HepG2 (cell line): Measurements from ENCODE around the gene PRDX5. TPM values are rescaled to one million over a fixed set of nuclear protein-coding genes. Genes with fewer than 3 reads are reported as not detected.

Experiments
- ISL2 ChIP-seq: sonication (generic); formaldehyde crosslinking; IDR thresholded peaks from 2 replicates; pipeline ENCODE4 v1.5.0; 2020; ENCODE audit warnings: missing genetic modification reagents
- MBNL3 ChIP-seq: fragments of 250-450 bp; sonication (Bioruptor Pico); conservative IDR thresholded peaks from 2 replicates; pipeline ENCODE4 v1.8.0; 2022; ENCODE audit warnings: mild to moderate bottlenecking, inconsistent platforms
- MXD4 ChIP-seq: IDR thresholded peaks from 2 replicates; pipeline ENCODE4 v1.6.1; 2016; ENCODE audit warnings: mild to moderate bottlenecking, missing biosample characterization, missing genetic modification reagents
- NR2F1 ChIP-seq, 2 experiments: fragments of 450-650 bp in 1 of 2; formaldehyde crosslinking in 1 of 2; IDR thresholded peaks; 2 replicates each; pipeline versions ENCODE4 v1.5.0 to v1.6.1; 2016 to 2020; ENCODE audit warnings: mild to moderate bottlenecking in 1 of 2, missing compliant biosample characterization in 1 of 2, missing genetic modification reagents in 1 of 2, moderate library complexity in 1 of 2
- TSC22D2 ChIP-seq: sonication (generic); formaldehyde crosslinking; IDR thresholded peaks from 2 replicates; pipeline ENCODE4 v1.5.1; 2020; ENCODE audit warnings: missing genetic modification reagents, mild to moderate bottlenecking, borderline replicate concordance
- ZNF30 ChIP-seq: sonication (generic); formaldehyde crosslinking; IDR thresholded peaks from 2 replicates; pipeline ENCODE4 v1.5.0; 2020; ENCODE audit warnings: mild to moderate bottlenecking, missing genetic modification reagents
- ZNF446 ChIP-seq: sonication (generic); formaldehyde crosslinking; IDR thresholded peaks from 2 replicates; pipeline ENCODE4 v1.5.0; 2020; ENCODE audit warnings: mild to moderate bottlenecking, missing genetic modification reagents
- ZNF883 ChIP-seq: sonication (generic); formaldehyde crosslinking; IDR thresholded peaks from 2 replicates; pipeline ENCODE4 v1.5.1; 2020; ENCODE audit warnings: mild to moderate bottlenecking, missing genetic modification reagents; ENCODE audit errors: not compliant biosample characterization
- polyA plus RNA-seq, 8 experiments: library from polyadenylated mRNA; depleted of rRNA in 3 of 8; stranded (reverse) in 7 of 8; unstranded in 1 of 8; fragments of >200 nt; fragmentation: Illumina TruSeq in 4 of 8; extraction: Trizol in 4 of 8; gene quantifications; 2 replicates each; pipeline versions ENCODE4 v1.2.1 to v1.2.3, GENCODE V29; 2011 to 2016; ENCODE audit warnings: low read depth in 4 of 8, missing spikeins in 1 of 8, mixed read lengths in 1 of 8; ENCODE audit not compliant: insufficient read depth in 1 of 8
- total RNA-seq, 5 experiments: library from RNA; depleted of rRNA; stranded (reverse); fragments of >200 nt; fragmentation: Illumina TruSeq; extraction: Trizol; gene quantifications; 2 replicates each; pipeline ENCODE4 v1.2.3, GENCODE V29; 2016; ENCODE audit warnings: low read depth in 1 of 5
- TF ChIP-seq, protein P1 (sequence below): sonication (generic); formaldehyde crosslinking; IDR thresholded peaks from 2 replicates; pipeline ENCODE4 v1.8.0; 2022; ENCODE audit warnings: missing genetic modification reagents, mild to moderate bottlenecking, moderate library complexity, borderline replicate concordance
- TF ChIP-seq, protein P2 (sequence below): sonication (generic); formaldehyde crosslinking; IDR thresholded peaks from 2 replicates; pipeline ENCODE4 v1.5.0; 2020; ENCODE audit warnings: missing genetic modification reagents
- TF ChIP-seq, protein P3 (sequence below): sonication (generic); formaldehyde crosslinking; IDR thresholded peaks from 2 replicates; pipeline ENCODE4 v1.8.1; 2023; ENCODE audit warnings: missing genetic modification reagents, inconsistent platforms, borderline replicate concordance
- TF ChIP-seq, protein P4 (sequence below): sonication (generic); formaldehyde crosslinking; IDR thresholded peaks from 2 replicates; pipeline ENCODE4 v1.4.0; 2020; ENCODE audit warnings: low read depth, mild to moderate bottlenecking, missing genetic modification reagents
- TF ChIP-seq, protein P5 (sequence below): fragments of 450-650 bp; IDR thresholded peaks from 2 replicates; pipeline ENCODE4 v1.6.1; 2017

The PRDX5 gene
- total and polyA plus RNA-seq, 2 of the 13 experiments (the other 11 are each of a cell fraction or from before 2014, with no cell fraction given), result 215 to 311 TPM

DNA sequence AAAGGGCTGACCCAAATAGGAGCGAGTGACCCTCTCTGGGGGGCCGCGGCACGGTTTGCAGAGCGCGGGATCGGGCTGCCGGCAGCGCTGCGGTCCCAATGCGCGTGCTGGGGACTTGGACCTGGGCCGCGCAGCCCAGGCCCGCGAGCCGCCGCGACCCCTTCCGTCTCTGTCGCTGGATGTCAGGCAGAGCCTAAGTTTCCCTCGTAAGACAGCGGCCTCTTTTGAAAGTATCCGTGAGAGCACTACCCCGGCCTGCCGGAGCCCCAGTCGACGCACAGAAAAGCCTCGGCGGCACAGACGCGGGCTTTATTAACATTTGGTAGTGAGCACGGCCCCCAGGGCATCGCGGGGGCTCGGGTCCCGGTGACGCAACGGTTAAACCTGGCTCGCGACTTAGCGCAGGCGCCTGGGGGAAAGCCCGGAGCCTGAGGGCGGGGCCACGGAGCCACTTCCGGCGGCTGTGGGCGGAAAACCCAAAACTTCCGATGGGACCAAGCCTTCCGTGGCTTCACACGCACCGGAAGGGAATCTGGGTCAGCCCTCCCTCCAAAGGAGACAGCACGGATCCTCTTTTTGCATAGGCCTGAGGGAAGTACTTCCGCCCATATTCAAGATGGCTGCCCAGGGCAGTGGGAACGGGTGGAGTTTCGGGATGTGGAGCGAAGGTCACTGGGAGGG, 48.2 kb upstream of the PRDX5 start (continued):
- TF ChIP-seq MXD4 (CRISPR knock-in tag) (peak; percentile 77), NR2F1 (CRISPR knock-in tag; IDR thresholded peaks at IDR 0.05) (0 out of 4 replicates have a peak, but pooled peaks of 1 of the 2 experiments have one; percentile 3), ZNF30 (CRISPR knock-in tag) (peak; percentile 54; the same call in 1 of the 2 replicates), ISL2 (CRISPR knock-in tag) (peak; percentile 29), TSC22D2 (peak; percentile 11; the same call in 1 of the 2 replicates), MBNL3 (no peak), ZNF446 (no peak), ZNF883 (CRISPR knock-in tag) (peak; percentile 59)
- TF ChIP-seq, protein P1, sequence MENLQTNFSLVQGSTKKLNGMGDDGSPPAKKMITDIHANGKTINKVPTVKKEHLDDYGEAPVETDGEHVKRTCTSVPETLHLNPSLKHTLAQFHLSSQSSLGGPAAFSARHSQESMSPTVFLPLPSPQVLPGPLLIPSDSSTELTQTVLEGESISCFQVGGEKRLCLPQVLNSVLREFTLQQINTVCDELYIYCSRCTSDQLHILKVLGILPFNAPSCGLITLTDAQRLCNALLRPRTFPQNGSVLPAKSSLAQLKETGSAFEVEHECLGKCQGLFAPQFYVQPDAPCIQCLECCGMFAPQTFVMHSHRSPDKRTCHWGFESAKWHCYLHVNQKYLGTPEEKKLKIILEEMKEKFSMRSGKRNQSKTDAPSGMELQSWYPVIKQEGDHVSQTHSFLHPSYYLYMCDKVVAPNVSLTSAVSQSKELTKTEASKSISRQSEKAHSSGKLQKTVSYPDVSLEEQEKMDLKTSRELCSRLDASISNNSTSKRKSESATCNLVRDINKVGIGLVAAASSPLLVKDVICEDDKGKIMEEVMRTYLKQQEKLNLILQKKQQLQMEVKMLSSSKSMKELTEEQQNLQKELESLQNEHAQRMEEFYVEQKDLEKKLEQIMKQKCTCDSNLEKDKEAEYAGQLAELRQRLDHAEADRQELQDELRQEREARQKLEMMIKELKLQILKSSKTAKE (CRISPR knock-in tag), result no peak; the same call in 1 of the 2 replicates
- TF ChIP-seq, protein P2, sequence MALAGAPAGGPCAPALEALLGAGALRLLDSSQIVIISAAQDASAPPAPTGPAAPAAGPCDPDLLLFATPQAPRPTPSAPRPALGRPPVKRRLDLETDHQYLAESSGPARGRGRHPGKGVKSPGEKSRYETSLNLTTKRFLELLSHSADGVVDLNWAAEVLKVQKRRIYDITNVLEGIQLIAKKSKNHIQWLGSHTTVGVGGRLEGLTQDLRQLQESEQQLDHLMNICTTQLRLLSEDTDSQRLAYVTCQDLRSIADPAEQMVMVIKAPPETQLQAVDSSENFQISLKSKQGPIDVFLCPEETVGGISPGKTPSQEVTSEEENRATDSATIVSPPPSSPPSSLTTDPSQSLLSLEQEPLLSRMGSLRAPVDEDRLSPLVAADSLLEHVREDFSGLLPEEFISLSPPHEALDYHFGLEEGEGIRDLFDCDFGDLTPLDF (CRISPR knock-in tag), result 0 out of 2 replicates have a peak, but pooled peaks have one; percentile 40
- TF ChIP-seq, protein P3, sequence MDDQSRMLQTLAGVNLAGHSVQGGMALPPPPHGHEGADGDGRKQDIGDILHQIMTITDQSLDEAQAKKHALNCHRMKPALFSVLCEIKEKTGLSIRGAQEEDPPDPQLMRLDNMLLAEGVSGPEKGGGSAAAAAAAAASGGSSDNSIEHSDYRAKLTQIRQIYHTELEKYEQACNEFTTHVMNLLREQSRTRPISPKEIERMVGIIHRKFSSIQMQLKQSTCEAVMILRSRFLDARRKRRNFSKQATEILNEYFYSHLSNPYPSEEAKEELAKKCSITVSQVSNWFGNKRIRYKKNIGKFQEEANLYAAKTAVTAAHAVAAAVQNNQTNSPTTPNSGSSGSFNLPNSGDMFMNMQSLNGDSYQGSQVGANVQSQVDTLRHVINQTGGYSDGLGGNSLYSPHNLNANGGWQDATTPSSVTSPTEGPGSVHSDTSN (CRISPR knock-in tag), result no peak
- TF ChIP-seq, protein P4, sequence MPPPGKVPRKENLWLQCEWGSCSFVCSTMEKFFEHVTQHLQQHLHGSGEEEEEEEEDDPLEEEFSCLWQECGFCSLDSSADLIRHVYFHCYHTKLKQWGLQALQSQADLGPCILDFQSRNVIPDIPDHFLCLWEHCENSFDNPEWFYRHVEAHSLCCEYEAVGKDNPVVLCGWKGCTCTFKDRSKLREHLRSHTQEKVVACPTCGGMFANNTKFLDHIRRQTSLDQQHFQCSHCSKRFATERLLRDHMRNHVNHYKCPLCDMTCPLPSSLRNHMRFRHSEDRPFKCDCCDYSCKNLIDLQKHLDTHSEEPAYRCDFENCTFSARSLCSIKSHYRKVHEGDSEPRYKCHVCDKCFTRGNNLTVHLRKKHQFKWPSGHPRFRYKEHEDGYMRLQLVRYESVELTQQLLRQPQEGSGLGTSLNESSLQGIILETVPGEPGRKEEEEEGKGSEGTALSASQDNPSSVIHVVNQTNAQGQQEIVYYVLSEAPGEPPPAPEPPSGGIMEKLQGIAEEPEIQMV, result no peak
- TF ChIP-seq, protein P5, sequence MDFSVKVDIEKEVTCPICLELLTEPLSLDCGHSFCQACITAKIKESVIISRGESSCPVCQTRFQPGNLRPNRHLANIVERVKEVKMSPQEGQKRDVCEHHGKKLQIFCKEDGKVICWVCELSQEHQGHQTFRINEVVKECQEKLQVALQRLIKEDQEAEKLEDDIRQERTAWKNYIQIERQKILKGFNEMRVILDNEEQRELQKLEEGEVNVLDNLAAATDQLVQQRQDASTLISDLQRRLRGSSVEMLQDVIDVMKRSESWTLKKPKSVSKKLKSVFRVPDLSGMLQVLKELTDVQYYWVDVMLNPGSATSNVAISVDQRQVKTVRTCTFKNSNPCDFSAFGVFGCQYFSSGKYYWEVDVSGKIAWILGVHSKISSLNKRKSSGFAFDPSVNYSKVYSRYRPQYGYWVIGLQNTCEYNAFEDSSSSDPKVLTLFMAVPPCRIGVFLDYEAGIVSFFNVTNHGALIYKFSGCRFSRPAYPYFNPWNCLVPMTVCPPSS, result no peak
